HUDEP-2 (cell line): ENCODE measurements around the gene SERPINB8.
"Not testable (repeated sequence)": the region's sequence is repeated elsewhere in the genome, so short reads cannot be mapped to it uniquely, and the experiment has no call there.

ENCODE experiments used
- DNase-seq, 76 experiments: peaks; one replicate each; lab custom pipeline; 2025; ENCODE audit not compliant: unreplicated experiment in 76 of 76; lab: John Stamatoyannopoulos, UW

Gene SERPINB8

GRCh38 chr18:63969942-63970808, at the start of gene SERPINB8:
TSS of gene SERPINB8 (plus strand) at chr18:63970081. CDS start at chr18:63978309, 8,228 bp downstream.
- no peak for DNase-seq

GRCh38 chr18:63922049-63922448, 47.8 kb upstream of the SERPINB8 start:
- DNase-seq: no peak

- DNase-seq: no peak
Measured at GRCh38 chr18:63924551-63924950, 45.3 kb upstream of the SERPINB8 start.

- no peak for DNase-seq
Measured at GRCh38 chr18:63928331-63928730, 41.5 kb upstream of the SERPINB8 start.

- not testable (repeated sequence) for DNase-seq
Measured at GRCh38 chr18:63929369-63929768, 40.5 kb upstream of the SERPINB8 start.

GRCh38 chr18:63930773-63931354, 39.0 kb upstream of the SERPINB8 start:
- no peak for DNase-seq

GRCh38 chr18:63936156-63936931, 33.5 kb upstream of the SERPINB8 start:
- DNase-seq: peak in 63 of 76 experiments; percentile 1 to 88 (median 41)

- no peak for DNase-seq
Measured at GRCh38 chr18:63936932-63937393, 32.9 kb upstream of the SERPINB8 start.

GRCh38 chr18:63940008-63940407, 29.9 kb upstream of the SERPINB8 start:
- DNase-seq: no peak

GRCh38 chr18:63940543-63941050, 29.3 kb upstream of the SERPINB8 start:
- DNase-seq: not testable (repeated sequence)

GRCh38 chr18:63947051-63947790, 22.7 kb upstream of the SERPINB8 start:
- no peak for DNase-seq

GRCh38 chr18:63949068-63949737, 20.7 kb upstream of the SERPINB8 start, which contains the start of gene HMSD:
TSS of gene HMSD (plus strand) at chr18:63949301. CDS start at chr18:63953456, 4,155 bp downstream.
- no peak for DNase-seq

- DNase-seq: no peak
Measured at GRCh38 chr18:63951302-63951705, 18.6 kb upstream of the SERPINB8 start.

- no peak for DNase-seq
Measured at GRCh38 chr18:63953811-63954210, 16.1 kb upstream of the SERPINB8 start.

GRCh38 chr18:63956755-63957154, 13.1 kb upstream of the SERPINB8 start:
- no peak for DNase-seq

- DNase-seq: no peak
Measured at GRCh38 chr18:63960891-63961290, 9.0 kb upstream of the SERPINB8 start.

GRCh38 chr18:63961435-63961980, 8.4 kb upstream of the SERPINB8 start:
- DNase-seq: no peak

- DNase-seq: no peak
Measured at GRCh38 chr18:63962137-63962536, 7.7 kb upstream of the SERPINB8 start.

GRCh38 chr18:63963615-63964256, 6.1 kb upstream of the SERPINB8 start:
- peak in 12 of 76 experiments; percentile 5 to 41 (median 16) for DNase-seq
